A204.1 (cell line): ENCODE measurements around the gene AOPEP.

ENCODE experiments used
- FAIRE-seq: peaks from 2 replicates; lab custom pipeline; 2012; peaks lifted over from hg19 to GRCh38; lab: Jason Lieb, UNC

The AOPEP gene

DNA sequence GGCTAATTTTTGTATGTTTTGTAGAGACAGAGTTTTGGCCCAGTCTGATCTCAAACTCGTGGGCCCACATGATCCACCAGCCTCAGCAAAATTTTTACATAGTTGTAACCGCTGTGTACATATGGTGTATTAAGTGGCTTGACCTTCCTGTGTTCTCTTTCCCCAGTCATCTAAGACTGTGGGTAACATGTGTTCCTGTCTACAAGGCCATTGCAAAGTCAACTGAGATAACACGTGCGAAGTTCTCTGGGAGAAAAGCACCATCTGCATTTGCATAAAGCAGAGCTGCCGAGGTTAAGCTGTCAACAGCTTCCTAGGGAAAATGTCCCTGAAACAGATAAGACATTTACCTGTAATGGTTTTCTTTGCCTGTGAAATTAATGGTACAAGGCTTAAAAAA lies 317.3 kb downstream of the AOPEP start:
- no peak for FAIRE-seq

DNA sequence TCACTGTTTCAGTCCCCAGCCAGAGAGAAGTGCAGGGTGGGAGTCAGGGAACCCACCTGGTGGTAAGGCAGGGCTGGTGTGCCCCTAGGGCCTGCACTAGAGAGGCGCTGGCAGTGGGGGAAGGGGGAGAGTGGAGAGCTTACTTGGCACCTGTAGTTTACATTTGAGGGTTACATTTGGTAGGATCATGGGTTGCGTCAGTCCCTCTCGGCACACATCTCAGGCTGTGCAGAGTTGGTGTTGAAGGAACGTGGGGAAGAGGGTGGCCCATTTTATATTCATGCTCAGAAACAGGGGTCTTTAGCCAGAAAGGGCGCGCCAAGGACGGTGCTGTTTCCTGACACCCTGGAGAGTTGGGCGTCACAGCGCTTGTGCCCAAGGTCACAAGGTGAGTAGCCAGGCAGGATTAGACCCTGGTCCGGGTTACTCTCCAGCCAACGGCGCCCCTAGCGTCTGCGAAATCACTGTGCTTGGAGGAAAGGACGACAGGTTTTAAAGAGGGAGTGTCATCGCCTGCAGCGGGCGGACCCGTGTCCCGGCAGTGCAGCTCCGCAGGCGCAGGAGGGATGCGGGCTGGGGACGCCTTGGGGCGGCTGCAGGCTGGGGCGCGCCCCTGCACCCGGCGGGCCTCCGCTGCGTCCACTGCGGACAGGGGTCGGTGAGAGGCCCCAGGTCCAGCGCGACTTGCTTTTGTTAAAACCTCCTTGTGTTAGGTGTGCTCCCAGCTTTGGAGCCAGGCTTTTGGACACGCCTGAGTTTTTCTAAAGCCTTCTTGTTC lies 318.4 kb downstream of the AOPEP start:
- FAIRE-seq = no peak

DNA sequence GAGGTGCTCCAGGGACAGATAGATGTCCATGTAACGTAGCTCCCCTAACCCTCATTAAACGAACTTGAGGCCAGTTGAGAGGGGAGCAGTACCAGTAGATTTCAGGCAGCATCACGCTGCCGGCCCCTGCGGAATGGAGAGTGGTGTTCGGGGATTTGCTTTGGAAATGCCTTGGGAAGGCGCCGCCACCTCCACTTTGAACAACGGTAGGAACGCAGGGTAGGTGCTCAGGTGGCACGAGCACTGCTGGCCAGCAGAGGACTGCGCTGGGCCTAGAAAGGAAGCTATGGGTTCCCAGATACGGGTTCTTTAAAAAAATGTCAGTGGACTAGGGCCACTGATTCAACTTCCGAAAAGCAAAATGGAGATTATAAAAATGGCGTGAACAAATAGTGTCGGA lies 319.3 kb downstream of the AOPEP start:
- FAIRE-seq = no peak

DNA sequence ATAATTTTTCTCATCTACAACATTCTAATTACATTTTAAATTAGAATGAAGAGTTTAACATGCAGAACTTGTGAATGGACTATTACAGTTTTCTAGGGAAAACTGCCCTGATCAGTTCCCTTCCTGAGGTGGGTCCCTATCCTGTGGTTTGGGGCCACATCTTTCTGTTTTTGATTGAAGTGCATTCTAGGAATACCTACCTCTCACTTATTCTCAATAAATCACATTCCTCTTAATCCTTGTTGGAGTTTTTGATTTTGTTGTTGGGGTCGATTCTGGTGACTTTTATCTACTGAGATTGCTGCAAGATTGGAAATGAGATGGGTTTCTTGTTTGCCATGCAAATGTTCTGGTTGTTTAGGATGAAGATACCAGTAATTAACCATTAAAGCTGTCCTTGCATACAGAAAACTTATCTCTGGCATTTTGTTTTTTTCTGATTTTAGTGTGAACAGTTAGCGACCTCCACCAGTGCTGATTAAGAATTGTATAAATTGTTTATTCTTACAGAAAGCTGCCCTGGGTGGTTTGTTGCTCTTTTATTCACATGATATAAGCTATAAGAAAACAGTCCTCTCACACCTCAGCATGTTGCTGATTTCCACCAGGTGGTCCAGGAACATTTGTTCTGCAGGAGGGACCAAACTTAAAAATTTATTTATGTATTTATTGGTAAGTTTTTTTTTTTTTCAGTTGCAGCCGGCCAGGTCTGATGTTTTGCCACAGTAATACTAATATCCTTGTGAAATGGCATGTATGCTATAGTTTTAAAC lies 321.1 kb downstream of the AOPEP start:
- FAIRE-seq = no peak

DNA sequence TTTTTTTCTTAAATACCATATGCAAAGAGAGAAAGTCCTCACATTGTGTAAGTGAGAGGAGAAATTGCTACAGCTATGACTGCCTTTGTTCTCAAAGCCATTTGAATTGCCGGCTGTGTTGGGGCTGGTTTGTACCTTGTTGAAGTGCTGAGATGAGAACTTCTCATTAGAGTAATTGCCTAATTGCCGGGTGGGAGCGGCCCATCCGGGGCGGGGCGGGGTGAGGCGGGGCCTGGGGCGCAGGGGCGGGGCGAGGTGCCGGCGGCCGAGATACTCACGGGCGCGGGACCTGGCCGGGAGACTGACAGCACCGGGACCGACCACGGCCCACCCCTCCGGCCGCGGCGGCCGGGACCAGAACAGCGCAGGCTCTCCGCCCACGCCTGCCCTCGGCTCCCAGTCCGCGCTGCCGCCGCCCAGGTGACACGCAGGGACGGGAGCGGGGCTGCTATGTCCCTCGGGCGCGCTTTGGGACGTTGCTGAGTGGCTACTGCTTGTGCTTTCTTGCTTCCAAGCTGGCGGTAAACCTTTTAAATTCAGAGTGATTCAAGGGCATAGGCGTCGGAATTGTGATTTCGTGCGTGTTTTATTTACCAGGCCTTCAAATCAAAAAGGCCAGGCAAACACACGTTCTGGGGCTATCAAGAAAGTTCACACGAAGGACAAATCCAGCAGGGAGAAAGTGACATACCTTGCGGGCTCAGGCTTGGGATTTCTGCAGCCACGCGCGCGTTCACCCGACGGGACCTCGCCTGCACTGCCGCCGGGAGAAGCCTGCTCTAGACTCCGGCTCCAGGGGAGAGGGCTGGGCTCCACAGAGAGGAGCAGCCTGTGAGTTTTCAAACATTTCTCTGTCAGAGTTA lies 322.0 kb downstream of the AOPEP start:
- no peak for FAIRE-seq

DNA sequence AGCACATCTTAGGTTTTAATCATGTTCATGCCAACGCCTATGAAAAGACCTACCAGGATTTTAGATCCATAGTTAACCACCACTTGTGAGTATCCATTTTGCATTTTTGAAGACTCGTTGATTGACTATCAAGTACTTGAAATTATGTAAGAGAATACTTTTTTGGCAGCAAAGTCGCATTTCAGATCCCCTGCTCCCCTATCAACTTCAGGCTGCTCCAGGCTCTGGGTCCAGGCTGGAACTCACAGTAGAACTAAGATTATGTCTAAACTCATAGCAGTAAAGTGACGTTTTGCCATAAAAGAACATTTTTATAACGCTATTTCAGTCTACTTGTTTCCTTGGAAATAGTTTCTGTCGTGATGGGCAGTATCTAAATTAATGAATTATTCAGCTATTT lies 323.3 kb downstream of the AOPEP start:
- FAIRE-seq = no peak

DNA sequence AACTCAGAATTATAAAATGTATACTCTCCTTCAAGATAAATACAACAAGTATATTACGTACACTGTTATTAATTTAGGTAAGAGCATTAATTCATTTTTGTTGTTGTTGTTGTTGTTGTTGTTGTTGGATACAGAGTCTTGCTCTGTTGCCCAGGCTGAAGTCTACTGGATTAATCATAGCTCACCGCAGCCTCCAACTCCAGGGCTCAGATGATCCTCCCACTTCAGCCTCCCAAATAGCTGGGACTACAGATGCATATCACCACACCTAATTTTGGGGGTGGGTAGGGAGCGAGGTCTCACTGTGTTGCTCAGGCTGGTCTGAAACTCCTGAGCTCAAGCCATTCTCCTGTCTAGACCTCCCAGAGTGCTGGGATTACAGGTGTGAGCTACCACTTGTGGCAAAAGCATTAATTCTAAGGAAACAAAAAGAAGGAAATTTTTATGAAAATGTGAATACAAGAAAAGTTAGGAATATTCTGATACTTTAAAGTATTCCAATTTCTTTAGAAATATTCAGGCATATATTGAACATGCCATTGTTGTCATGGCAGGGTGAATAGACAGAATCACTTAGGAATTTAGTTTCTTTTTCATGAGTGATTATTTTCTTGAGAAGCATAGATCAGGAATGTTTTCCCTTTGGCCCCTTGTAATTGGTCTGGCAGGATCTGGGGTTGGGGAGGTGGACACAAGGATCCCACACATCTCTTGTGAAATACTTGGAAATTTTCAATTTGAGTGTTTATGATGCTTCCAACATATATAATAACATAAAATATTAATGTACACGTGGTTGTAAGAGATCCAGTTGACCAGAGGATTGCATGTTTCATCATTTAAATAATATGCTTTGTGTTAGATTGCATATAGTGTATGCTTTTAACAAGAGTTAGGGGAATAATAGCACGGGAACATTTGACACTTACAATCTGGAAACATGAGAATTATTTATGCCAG lies 327.4 kb downstream of the AOPEP start:
- no peak for FAIRE-seq

DNA sequence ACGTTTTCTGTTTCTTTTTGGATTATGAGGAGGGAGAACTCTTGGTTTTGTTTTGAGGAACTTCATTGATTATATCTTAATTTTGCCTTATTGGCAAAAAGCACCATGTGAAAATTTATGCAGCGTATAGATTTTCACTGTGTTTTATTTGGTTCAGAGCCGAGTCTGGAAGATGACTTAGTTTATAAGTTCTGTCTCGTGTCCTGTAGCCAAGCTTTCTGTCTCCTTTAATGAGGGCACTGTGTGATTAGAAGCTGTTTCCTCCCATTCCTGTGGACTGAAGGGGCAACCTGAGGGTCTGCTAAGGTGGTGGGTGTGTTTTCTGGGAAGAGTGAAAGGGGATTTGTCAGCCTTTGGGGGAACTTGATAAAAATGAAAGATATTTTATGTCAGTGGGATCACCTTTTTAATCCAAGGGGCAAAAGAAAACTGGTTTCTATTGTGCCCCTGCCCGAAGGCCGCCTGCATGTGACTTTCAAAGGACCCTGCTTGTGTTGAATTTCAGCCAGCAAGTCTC lies 328.9 kb downstream of the AOPEP start:
- no peak for FAIRE-seq

DNA sequence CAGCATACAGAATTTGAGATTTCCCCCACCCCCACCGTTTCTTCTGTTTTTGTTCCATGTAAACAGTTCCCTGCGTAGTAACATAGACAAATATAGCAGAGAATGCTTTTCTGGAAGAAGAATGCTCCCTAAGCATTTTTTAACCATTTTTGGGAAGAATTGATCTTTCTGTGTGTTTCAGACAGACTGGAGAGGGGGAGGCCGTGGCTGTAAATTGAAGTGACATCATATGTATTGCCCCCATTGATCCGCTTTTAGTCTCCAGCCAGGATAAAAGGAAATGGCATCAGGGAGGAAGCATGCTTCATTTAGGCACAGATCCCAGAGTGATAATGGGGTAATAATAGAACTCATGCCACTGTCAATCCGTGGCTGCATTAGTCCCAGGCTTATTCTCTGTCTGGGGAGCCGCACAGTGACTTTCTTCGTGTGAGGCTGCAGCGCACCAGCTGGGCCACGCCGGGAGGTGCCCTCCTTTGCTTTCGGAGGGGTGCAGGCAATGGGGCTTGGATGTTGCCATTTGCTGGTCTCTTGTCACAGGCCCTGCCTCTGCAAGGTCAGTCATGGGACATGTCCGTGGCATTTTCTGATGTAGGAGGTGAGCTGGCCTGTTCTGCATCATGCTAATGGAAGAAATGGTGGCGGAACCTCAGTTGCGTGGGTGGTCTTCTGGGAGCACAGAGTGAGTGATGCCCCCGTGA lies 329.5 kb downstream of the AOPEP start:
- no peak for FAIRE-seq

DNA sequence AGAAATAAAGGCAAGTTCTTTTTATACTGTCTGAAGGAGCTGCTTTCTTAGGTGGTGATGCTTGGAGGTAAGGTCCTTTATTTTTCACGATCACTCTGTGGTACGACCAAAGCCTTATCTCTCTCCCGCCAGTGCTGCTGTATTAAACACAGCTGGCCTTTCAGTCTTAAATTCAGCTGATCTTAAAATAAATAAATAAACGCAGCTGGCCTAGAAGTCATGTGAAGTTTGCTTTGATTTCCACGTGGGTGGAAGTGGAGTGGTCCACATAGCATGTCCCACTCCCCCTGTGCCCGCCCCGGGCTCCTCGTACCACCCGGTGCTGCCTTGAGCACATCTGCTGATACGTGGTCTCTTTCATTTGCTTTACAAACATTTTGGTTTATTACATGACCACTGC lies 330.6 kb downstream of the AOPEP start:
- FAIRE-seq = no peak

DNA sequence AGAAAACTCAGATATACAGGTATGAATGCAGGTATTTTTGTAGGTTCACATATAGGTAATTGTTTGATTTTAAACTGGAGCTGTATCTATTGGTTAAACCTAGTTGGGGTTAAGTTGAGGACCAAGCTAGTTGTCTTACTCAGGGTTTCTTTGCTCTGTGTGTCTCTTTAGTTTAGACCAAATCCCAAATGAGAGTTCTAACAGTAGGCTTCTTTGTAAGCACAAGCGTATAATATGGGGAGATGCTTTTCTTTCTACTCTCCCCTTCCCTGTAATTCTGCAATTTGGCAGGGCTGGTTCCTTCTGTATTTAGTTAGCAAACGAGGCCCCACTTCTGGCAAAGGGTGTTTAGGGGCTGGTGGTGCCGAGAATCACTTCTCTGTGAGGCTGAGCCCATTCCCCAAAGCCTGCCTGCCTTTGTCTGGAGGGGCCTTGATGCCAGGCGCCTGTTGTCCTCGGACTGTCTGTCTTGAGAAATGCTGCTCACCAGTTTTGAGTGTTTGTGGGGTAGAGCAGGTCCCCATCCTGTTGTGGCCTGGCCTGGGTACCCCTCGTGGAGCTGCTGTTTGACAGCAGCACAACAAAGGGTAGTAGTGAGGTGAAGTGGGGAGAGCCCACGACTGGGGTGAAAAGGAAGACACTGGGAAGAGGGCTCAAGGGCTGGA lies 331.8 kb downstream of the AOPEP start:
- FAIRE-seq = no peak

DNA sequence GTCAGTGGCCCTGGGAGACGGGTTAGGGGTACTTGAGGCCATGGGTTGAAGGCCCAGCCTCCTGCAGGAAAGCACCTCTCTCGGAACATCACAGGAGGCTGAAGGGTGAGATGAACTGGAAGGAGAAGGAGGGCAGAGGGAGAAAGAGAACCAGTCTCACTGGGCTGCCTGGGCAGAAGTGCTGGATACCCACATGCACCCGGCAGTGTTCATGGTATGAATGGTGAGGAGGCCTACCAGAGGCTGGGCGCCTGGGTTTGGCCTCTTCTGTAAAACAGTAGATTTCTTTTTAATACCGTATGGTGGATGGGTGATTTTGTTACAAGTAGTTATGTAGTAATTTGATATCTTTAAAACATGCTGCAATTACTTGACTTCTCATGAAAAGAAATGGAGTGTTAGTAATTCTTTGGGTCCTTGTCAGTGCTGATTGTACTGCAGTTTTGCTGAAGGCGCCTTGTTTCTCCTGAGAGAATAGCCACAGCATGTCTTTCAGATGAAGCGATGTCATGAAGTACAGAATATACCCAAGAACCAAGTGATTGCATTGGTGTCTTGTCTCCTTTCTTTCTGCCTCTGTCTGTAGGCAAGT lies 332.4 kb downstream of the AOPEP start:
- no peak for FAIRE-seq

DNA sequence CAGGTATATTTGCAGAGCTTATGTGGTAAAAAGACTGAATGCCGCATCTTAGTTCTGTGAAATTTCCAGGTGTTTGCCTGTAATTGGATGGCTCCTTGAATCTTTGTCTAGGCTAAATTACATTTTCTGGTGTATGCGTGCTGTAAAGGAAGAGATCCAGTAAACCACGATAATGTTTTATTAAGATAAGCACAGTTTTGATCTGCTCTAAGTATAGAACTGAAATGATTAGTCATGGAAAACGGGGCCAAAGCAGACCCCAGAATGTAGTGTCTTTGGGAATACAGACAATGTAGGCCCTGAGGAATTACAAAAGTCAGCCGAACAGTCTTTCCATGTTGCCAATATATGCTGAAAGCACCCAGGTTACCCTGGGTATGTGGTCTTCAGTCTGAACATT lies 333.7 kb downstream of the AOPEP start:
- FAIRE-seq = no peak

DNA sequence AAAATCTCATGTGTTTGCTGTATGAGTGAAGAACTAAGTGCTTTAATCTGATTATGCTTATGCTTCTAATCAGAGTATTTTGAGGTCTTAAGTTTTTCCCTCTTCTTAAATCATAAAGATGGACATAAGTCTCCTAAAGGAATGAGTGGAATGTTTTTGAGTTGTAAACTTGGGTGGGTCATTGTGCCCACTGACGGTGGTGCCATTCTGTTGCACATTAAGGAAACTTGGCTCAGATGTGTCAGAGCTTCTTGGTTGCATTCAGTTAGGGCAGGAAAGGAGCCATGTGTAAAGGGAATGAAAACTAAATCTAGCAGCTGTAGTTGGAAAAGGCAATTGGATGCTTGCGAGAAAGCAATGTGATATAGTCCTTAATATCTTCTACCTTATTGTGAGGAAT lies 334.4 kb downstream of the AOPEP start:
- FAIRE-seq = no peak

DNA sequence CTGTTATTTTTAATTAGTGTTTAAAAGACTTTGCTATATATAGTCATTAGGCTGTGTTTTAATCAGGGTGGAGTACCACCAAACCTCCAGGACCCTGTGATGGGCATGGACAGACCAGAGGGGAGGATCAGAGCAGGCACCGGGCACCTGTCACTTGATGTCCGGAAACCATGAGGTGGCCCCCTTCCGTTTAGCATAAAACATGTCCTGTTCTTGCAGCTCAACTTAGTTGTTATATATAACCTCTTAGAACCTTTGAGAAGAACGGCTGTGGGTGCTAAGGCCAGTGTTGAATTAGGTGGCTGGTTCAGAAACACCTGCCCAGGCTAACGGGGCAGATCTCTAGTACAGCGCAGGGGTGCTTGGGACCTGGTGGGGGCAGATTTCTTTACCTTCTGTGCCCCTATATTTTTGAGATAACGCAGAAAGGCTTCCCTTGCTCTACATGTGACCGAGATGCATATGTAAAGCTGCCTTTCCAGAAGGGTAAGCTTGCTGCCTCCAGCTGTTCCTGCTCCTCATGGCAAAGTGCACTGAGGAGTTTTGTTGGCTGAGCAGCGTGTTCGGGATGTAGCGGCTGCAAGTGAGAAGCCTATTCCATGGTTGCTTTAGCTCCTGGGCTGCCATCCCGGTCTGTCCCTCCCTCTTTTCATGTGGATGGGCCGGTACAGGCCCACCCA lies 335.6 kb downstream of the AOPEP start:
- no peak for FAIRE-seq

DNA sequence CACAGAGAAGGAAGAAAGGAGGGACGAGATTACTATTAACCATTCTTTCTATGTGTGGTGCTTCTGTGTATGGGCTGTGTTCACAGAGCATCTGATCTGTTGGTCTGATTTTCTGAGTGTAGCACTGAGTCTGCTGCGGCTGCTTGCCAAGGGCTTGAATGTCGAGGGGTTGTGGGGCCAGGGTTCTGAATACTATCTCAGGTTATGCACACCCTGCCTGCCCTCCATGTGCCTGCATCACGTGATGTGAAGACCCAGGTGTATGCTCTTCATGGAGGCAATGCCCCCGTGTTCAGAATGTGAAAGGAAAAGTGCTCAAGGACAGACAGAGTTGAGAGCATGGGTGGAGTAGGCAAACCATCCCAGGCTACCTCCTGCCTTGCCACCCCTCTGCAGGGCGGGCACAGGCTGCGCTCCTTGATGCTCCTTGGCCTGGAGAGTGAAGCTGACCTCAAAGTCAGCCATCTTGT lies 336.1 kb downstream of the AOPEP start:
- FAIRE-seq = no peak

DNA sequence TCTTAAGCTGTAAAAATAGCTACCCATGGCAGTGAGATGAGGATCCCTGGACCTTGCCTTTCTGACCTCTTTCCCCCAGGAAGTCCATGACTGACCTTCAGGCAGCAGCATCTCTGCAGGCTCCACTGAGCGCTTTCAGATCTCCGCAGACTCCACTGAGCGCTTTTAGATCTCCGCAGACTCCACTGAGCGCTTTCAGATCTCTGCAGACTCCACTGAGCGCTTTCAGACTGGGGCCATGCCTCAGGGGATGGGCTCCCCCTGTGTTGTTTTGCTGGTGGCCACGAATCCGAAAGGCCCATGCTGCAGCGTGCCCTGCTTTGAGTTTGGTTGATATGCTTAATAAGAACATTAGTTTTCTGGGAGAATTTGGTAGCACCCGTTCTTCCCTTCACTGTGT lies 336.8 kb downstream of the AOPEP start:
- no peak for FAIRE-seq

DNA sequence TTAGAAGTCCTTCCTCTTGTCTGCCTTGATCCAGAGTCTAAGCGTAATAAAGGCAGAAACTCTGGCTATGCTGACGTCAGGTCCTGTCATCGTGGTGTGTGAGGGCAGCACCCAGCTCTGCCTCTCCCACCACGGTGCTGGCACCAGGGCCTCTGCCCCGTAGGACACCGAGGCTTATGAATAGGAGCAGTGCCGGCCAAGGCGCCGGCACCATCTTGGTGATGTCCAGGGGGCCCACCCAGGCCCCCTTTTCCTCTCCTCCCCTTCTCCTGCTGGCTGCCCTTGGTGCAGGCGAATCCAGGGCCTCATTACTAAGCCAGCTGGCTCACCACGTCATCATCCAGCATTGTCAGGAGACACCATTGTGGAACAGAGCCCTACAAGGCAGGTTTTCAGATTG lies 338.7 kb downstream of the AOPEP start:
- no peak for FAIRE-seq

DNA sequence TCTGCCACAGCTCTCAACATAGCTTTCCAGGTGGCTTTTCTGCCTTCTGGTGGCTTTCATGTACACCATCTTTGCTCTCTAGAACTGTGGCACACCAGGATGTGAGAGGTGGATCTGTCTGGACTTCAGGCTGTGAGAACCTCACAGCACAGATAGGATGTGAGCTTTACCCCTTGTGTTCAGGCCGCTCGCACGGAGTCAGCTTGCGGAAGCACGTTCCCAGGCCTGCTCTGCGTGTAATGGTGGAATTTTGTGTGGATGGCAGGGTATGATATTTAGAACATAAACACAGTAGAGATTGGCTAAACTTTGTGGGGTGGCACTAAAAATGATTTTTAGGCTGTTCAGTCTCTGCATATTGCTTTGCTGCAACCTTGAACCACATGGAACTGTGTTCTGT lies 340.6 kb downstream of the AOPEP start:
- FAIRE-seq = no peak
